Activated CD4-positive, alpha-beta T cell treated with anti-CD3 and anti-CD28 coated beads for 4 hours (primary cell): Measurements from ENCODE around the gene RFX4.
"Not testable (repeated sequence)": the region's sequence is repeated elsewhere in the genome, so short reads cannot be mapped to it uniquely, and the experiment has no call there.

Experiments used
- DNase-seq, 2 donors: peaks; one replicate each; pipeline ENCODE4 v3.0.0-alpha.2; 2020

Gene RFX4

DNA sequence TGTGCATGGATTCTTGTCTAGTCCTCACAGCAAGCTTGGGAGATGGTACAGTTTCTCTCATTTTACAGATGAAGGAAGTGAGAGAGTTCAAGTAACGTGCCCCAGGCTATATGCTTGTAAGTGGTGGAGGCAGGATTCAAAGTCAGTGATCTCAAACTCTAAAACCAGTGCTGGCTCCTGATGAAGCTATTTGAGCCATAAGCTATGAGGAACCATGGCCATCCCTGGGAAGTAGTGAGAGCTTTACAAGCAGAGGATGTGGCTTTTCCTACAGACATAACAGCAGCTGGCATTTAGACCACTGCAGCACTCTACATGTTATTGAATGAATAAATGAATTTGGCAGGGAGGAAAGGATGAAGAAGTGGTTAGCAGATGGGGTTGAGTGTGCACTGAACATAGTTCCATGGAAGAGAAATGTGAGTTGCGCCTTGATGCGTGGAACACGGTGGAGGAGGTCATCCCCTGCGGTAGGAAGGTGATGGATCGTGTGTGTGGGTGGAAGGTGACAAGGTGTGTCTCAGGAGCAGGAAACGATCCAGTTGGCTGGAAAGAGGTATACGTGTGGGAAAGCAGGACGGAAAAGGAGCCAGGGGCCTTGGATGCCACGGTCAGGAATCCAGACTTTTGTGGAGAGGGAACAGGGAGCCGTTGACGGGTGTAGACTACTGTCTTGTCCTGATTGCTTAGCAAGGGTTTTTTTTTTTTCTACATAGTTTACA lies 65.2 kb downstream of the RFX4 start:
- no peak for DNase-seq

DNA sequence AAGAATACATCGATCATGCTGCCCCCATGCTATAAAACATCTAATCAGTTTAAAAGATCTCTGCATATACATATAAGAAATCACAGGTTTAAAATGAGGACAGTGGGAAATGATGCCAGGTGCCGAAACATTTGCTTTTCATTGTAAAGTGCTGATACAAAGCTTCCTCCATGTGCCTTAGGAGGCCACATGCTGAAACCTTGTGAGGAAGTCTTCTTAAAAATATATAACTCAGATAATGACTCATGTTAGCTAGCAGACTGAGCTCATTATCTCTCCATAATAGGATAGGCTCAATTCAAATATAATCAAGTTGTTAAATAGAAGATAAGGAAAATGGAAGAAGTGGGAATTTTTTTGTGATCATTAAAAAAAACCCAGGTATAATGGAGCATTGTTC lies 65.9 kb downstream of the RFX4 start:
- no peak for DNase-seq

DNA sequence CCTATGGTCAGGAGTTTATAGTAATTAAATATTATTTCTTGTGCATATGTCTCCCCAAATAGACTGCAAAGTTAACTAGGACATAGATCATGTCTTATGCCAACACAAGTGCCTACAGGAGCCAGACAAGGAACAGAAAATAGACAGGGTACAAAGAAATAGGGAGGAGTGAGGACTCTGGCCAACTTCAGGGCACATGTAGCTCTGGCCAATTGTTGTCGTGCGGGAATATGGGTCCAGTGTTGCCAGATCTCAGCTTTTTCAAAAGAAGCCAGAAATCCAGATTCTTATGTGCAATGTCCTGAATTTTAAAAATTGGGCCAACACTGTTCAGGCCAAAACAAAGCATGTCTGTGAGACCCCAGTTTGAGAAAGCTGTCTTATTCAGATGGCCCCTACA lies 68.7 kb downstream of the RFX4 start:
- DNase-seq: no peak

DNA sequence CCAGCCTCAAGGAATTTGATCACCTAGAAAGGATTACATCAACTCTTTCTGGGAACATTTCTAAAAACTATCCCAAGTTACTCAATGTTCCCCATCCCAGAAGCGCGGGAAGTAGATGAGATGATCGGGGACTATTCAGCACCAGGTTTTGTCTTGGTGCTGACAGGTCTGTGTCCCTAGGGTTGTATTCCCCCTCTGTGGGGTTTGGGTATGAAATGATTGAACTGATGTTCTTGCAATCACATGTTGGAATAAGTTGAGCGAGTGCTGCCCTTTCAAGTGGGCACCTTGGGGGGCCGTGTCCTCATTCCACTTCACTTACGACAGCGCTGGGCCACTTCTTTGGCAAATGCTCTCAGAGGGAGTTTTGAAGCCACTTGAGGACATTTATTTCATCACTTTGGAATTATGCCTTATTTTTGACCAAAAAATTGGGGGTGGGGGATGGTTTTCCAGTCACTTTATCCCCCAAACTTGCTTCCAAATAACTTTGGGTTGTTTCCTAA lies 69.8 kb downstream of the RFX4 start:
- no peak for DNase-seq

DNA sequence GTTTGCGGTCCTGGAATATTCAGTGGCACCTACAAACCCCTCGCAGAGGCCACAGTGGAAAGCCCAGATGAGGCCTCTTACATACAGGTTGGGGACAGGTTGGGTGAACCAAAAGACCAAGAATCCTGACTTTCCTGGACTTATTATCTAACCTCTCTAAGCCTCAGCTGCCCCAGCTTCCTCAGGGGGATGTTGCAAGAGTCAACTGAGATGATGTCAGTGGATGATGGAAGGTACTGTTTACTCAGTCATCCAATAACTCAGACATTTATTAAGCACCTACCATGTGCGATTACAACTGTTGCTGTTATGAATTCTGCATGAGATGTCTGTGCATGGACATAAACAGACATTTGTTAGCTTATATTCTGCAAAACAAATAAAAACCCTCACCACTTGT lies 72.8 kb downstream of the RFX4 start:
- no peak for DNase-seq

DNA sequence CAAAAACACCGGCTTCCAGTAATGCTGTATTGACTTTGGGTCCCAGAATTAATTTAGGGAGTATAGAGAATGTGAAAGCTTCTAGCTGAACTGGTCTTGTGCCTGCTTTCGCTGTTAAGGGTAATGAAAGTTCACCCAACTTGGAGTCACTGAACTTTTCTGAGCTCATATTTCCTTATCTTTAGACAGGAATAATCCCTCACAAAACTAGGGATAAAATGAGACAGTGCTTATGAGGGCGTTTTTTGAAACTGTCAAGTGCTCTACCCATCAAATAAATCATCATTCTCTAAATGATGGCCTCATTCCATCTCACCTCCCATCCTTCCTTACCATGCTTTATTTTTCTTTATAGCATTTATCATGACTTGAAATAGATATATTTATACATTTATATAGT lies 74.7 kb downstream of the RFX4 start:
- no peak for DNase-seq

DNA sequence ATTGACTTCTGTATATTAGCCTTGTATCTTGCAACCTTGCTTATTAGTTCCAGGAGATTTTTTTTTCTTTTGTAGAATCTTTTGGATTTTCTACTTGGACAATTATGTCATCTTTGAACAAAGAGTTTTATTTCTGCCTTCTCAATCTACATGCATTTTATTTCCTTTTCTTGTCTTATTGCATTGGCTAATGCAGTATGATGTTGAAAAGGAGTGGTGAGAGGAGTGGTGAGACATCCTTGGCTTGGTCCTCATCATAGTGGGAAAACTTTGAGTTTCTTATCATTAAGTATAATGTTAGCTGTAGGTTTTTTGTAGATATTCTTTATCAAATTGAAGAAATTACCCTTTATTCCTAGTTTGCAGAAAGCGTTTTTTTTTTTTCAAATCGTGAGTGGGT lies 80.6 kb downstream of the RFX4 start:
- no peak for DNase-seq

DNA sequence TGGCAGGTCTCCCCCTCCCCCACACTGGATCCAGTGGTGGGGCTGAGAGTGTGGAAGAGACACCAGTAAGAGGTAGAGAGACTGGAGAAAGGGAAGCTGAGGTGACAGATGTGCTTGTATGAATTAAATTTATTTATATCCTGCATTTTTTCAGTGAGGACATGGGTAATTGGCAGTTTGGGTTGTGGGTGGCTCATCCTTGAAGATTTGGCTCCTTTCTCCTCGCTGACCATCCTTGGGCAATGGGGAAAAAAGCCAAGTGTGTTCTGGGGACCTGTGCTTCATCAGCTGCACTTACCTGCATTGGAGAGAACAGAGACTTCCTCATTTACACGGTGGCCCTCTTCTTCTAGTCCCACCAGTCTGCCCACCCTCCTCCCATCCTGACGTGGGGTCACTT lies 86.4 kb downstream of the RFX4 start:
- no peak for DNase-seq

DNA sequence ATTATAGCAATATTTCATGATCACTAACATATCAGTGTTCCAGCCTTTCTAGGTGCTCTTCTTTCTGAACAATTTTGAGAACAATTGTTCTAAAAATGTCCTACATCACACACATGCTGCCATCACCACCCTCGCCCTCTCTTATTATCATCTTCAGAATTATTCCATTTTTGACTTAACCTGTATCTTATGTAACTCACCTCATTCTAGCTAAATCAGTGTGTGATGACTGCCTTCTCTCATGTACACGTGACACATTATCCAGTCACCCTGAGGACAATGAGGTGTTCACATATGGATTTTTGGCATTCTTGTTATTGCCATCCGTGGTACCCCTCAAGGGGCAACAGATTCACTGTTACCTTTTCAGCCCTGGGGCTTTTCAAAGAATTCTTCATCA lies 87.3 kb downstream of the RFX4 start:
- DNase-seq: no peak

DNA sequence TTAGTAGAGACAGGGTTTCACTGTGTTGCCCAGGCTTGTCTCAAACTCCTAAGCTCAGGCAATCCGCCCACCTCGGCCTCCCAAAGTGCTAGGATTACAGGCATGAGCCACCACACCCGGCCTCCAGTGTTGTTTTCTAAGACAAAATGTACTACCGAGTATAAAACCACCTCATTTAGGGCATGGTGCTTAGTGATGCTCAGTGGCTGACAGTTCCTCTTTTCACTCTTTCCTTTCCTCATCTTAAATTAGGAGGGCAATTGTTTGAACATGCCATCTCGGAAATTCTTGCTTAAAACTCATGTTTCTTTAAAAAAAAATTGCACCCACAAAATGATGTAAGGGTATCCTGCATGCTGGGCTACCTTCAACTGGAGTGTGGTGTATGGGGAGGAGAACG lies 89.0 kb downstream of the RFX4 start:
- no peak for DNase-seq

DNA sequence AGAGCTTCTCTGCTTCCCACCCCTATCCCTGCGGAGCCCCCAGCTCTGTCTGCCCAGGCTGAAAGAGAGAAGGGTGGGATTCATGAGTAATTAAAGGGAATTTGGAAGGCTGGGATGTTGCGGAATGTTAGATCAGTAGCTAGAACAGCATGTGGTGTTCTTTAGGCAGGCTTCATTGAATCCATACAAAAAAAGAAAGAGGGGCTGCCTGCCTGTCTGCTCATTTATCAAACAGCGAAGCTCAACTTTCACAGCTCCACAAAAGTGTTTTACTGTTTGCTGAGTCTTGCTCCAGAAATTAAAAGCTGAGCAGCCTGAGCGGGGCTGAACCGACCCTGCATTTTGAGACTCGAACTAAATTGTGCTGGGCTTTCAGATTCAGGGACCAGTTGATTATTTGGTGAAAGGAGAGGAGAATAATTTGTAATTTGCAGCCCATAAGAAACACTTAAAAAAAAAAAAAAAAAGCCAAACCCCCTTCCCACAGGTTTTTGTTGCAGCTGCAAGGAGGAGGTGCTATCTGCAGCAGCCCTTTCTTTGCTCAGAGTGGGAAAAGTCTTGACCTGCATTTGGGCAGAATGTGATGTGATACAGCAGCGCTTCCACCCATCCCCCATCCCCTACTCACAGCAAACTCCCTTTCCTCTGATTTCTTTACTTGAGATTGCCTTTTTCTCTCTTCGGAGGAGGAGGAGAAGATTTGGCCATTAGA lies 89.7 kb downstream of the RFX4 start:
- DNase-seq: no peak

DNA sequence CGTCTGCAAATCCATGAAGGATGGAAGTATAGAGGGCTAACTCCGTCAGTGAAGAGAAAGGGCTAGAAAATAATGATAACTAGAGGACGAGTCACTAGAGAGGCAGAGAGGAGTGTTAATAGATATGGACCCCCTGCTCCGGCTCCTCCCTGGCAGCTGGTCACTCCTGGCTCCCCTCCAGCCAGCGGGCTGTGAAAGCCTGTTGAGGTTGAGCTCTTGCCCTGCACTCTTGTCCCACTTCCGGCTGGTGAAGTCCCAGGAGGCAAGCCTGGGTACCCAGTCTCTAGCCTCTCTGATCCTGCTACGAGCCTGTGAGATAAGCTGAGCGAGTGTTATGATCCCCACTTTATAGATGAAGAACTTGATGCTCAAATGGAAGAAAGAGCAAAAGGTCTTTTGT lies 90.3 kb downstream of the RFX4 start:
- DNase-seq: no peak

DNA sequence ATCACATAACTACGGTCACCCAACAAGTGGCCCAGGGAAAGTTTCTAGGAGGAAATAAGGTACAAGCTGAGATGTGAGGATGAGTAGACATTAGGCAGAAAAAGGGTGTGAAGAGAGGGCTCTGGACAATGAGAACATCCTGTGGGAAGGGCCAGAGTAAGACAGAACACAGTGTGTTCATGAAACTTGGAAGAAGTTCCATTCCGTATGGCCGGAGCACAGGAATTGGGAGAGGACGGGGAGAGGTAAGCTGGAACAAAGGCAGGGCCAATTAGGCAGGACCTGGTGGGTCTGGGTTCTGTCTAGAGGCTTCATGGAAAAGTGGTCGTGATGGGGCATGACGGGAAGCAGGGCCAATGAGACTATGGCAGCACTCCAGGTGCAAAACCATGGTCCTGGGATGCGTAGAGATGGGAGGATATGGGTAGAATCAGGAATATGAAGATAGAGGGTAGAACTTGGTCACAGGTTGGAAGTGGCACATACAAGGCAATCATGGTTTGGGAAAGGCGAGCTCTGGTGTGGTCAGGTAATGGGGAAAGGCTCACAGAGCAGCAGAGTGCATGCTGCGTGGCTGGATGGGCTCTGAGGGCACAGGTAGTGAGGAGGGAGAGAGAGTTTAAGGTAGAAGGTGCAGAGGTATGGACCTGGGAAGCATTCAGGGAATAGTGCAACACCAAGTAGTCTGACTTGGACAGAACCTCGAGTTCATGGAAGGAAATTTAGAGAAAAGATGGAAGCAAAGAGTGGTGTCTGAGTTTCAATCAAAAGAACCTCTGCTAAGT lies 93.0 kb downstream of the RFX4 start:
- DNase-seq: no peak

DNA sequence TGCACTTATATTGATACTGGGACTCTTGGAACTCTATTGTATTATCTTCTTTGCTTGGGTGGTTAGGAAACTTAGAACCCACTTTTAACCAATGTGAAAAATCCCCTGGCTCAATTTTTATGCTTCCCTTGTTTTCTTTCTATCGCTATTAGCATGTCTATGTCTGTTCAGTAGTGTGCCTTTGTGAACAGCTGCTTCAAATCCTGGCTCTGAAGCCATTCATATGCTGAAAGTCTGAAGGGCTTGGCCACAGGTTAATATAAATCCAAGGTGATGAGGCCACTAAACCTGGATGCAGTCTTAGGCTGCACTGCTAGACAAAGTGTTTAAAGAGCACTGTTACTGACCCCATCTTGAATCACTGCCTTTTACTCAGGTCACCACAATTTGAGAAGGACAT lies 96.8 kb downstream of the RFX4 start:
- DNase-seq: no peak

DNA sequence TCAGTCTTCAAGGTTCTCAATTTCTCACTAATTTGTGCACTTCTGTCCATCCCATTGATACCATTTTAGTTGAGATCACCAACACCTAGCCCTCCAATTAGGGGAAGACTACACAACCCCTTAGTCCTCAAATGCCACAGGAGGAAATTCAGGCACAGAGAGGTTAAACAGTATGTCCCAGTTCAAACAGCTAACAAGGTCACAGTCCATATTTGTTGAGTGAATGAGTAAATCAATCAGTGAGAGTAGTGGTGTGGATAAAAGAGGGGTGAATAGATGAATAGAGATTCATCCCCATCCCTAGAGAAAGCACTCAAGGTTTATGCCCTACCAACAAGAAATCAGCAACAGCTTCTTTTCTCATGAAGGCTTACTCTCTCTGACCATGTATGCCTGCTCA lies 97.5 kb downstream of the RFX4 start:
- no peak for DNase-seq

DNA sequence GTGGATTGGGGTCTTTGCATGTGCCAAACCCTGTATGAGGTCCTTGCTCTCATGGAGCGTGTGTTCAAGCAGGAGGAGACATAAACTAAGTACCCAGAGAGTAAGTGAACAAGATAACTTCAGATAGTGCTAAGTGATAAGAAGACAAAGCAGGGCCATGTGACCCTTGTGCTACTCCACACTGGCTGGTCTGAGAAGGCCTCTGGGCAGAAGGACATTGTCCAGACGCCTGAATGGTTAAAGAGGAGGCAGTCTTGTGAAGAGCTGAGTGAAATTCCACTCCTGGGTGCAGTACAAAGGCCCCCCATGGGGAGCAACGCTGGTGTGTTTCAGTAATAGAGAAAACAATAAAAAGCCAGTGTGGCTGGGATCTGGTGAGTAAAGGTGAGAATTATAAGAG lies 98.4 kb downstream of the RFX4 start:
- DNase-seq: no peak

DNA sequence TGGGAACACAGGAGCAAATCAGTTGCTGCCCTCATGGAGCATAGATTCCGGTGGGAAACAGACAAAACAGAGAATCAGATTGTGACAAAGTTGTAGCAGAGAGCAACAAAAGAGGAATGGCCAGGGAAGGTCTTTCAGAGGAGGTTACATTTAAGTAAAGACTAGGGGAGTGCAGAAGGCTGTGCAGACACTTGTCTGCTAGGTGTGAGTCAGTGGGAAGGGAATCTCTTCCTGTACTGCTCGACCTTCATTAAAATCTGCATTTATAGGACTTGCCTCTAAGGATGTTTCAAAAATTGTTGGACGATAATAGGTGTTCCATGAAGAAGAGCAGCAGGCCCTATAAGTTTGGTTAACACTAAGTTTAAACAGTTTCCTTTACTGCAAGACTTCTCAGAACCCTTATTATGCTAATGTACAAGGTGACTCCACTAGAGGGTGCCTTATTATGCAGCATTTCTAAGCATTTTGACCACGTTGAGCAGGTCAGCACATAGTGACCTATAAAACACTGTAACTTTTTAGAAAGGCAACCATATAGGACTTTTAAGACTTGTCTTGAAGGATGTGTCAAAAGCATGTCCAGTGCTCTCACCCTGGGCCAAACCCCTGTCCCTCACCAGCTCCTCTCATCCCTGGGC lies 99.9 kb downstream of the RFX4 start:
- DNase-seq: no peak

DNA sequence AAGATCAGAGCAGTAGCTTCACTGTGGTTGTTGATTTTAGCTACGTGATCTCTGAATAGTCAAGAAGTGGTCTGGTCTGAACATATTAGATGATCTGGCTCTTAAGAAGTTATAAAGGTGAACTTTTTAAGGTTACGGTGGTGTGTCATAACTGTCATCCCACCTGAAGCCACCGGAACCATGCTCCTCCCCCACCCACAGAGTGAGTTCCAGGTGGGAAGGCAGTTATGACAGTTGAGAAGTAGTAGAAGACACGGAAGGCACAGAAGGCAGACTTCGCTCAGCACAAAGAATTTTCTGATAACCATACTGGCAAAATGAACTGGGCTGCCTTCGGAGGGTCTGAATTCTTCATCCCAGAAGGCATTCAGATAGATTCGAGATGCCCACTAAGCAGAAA lies 101.7 kb downstream of the RFX4 start:
- no peak for DNase-seq

DNA sequence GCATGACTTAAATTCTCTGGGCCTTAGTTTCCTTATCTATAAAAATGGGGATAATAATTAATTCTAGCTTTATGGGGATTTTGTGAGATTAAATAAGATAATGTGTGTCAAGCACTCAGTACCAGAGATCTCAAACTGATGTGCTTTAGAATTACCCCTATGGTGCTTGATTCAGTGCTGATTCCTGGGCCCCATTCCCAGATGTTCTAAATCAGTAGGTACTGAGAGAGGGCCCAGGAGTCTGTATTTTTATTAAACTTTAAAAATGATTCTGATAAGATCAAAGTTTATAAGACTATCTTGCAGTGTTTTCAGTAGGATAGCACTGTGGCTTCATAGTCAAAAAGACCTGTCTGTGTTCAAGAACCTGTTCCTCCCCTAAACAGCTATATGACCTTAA lies 102.6 kb downstream of the RFX4 start:
- DNase-seq: no peak

DNA sequence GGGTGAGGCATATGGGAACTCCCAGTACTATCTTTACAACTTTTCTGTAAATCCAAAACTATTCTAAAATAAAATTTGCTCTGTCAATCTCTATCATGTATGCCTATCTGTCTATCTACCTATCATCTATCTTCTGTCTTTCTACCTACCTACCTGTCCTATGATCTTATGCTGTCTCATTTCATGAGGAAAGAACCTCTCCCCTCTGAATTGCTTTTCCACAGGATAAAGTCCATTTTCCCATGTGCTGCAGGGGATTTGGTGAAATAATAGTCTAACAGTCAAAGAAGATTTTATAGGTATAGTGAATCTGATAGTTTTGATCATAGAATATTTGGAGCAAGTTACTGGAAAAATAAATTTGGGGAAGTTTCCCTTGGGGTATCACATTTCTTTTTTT lies 104.9 kb downstream of the RFX4 start:
- DNase-seq: no peak

DNA sequence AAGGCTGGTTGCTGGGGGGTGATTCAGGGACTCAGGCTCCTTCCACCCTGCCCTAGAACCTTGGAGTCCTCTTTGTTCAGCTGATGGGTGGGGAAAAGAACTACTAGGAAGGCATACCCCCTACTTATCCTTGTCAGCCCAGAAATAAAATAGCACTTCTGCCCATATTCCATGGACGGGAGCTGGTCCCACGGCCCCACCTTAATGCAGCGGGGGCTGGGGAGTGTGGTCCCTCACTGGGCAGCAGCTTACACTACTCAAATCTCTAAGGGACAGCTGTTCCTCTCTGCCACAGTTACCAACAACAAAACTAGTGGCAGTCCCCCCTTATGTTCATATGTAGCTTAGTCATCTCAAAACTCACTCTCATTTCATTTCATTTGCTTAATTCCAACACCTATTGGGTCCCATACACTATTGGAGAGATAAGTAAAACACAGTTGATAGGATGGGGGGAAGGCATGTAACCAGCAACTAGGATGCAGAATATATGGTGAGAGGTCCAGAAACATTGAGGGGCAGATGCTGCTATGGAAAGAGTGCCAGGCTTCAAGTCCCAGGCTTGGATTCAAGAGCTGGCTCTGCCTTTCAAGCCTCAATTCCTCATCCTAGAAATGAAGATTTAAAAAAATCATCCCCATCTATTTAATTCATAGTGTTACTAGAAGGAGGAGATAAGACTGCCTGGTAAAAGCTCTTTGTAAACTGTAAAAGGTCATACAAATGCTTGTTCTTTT lies 107.9 kb downstream of the RFX4 start:
- no peak for DNase-seq

DNA sequence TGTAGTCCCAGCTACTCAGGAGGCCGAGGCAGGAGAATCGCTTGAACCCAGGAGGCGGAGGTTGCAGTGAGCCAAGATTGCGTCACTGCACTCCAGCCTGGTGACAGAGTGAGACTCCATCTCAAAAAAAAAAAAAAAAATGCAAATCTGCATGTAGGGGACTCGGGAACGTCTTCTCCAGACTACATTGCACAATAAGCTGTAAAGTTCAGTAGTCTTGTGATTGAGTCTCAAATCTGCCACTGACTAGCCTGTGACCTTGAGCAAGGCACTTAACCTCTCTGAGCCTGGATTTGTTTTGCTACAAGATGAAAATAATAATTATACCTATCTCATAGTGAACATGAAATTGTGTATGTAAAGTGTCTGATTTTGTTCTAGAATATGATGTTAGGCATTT lies 109.2 kb downstream of the RFX4 start:
- DNase-seq: not testable (repeated sequence)
